Panc1 (cell line): Measurements from ENCODE around the gene MTA1. TPM values are rescaled to one million over a fixed set of nuclear protein-coding genes. Genes with fewer than 3 reads are reported as not detected.

ENCODE experiments used
- ATAC-seq: fragments of 200-7000 bp; cut with Tn5 transposase; 2 replicates; pipeline ENCODE4 v1.9.1; 2020; ENCODE audit warnings: mild to moderate bottlenecking, moderate library complexity
- BruUV-seq: library from RNA; stranded (reverse); fragments of 400-500 nt; replicated peaks from 2 replicates; lab custom pipeline; 2021; lab: Mats Ljungman, UMichigan
- CTCF ChIA-PET: fragments of 300-600 bp; sonication (Branson Sonifier 250); formaldehyde crosslinking; loops from one replicate; lab custom pipeline; 2022; ENCODE audit warnings: antibody characterized with exemption; lab: Charles Lee
- POLR2A ChIA-PET: fragments of 300-600 bp; sonication (Branson Sonifier 250); formaldehyde crosslinking; loops from one replicate; lab custom pipeline; 2022; ENCODE audit warnings: antibody characterized with exemption; lab: Charles Lee
- DNase-seq: peaks from one replicate; pipeline ENCODE4 v3.0.0-alpha.2; 2010; ENCODE audit warnings: low read depth, low spot score
- H3K27ac ChIP-seq: 2 replicates; pipeline ENCODE4 v1.5.1; 2011; ENCODE audit warnings: mild to moderate bottlenecking, low read length, inconsistent platforms
- H3K27me3 ChIP-seq: fragments of 200-500 bp; sonication (Bioruptor generic); 2 replicates; pipeline ENCODE4 v1.6.0; 2014; ENCODE audit warnings: low read length, inconsistent platforms; ENCODE audit not compliant: control insufficient read depth, insufficient read depth
- H3K36me3 ChIP-seq: fragments of 200-500 bp; sonication (Bioruptor generic); 2 replicates; pipeline ENCODE4 v1.5.1; 2014; ENCODE audit warnings: inconsistent platforms, mild to moderate bottlenecking, low read length, moderate library complexity; ENCODE audit not compliant: control insufficient read depth, insufficient read depth
- H3K4me1 ChIP-seq: 2 replicates; pipeline ENCODE4 v1.5.1; 2011; ENCODE audit warnings: inconsistent platforms, mild to moderate bottlenecking, low read length, moderate library complexity; ENCODE audit not compliant: control insufficient read depth, insufficient read depth
- H3K4me3 ChIP-seq, 2 experiments: 2 replicates each; pipeline ENCODE4 v1.5.1; 2011 to 2012; ENCODE audit warnings: low read depth in 2 of 2, low read length in 2 of 2, mild to moderate bottlenecking in 2 of 2, inconsistent platforms in 1 of 2, moderate library complexity in 1 of 2
- H3K9me3 ChIP-seq: fragments of 200-500 bp; sonication (Bioruptor generic); 2 replicates; pipeline ENCODE4 v1.5.1; 2014; ENCODE audit warnings: low read depth, mild to moderate bottlenecking, inconsistent platforms, low read length, moderate library complexity; ENCODE audit not compliant: control insufficient read depth, insufficient read depth
- CTCF ChIP-seq: fragments of 450-650 bp; IDR thresholded peaks from 2 replicates; pipeline ENCODE4 v1.5.1; 2017; ENCODE audit warnings: mild to moderate bottlenecking
- POLR2AphosphoS5 ChIP-seq: IDR thresholded peaks from 2 replicates; pipeline ENCODE4 v1.6.1; 2012; ENCODE audit warnings: mild to moderate bottlenecking, low read depth, low read length, moderate library complexity
- REST ChIP-seq, 2 experiments: IDR thresholded peaks; 2 replicates each; pipeline ENCODE4 v1.6.1; 2011 to 2012; ENCODE audit warnings: low read depth in 2 of 2, control low read depth in 1 of 2, low read length in 1 of 2, mild to moderate bottlenecking in 1 of 2, moderate library complexity in 1 of 2; ENCODE audit not compliant: insufficient read depth in 1 of 2
- SIN3A ChIP-seq: IDR thresholded peaks from 2 replicates; pipeline ENCODE4 v1.6.1; 2012; ENCODE audit warnings: low read depth, mild to moderate bottlenecking, low read length, moderate library complexity, borderline replicate concordance; ENCODE audit not compliant: insufficient read depth
- TCF7L2 ChIP-seq: IDR thresholded peaks from 2 replicates; pipeline ENCODE4 v1.6.1; 2011; ENCODE audit warnings: mild to moderate bottlenecking, low read depth, low read length, inconsistent platforms
- in situ Hi-C: cut with HindIII; loops from 2 replicates; pipeline ENCODE4 v1.10.0; 2016; ENCODE audit warnings: low sequenced_read_pairs, low pct_unique_long_range_greater_than_20kb
- intact Hi-C: fragments of 100-400 bp; cut with micrococcal nuclease; formaldehyde crosslinking; loops from one replicate; pipeline ENCODE4 v1.10.0; 2022; ENCODE audit not compliant: unreplicated experiment
- total RNA-seq: library from RNA; stranded (reverse); gene quantifications from one replicate; pipeline ENCODE4 v1.2.1, GENCODE V29; 2021; ENCODE audit not compliant: unreplicated experiment

MTA1 gene
- total RNA-seq, 1 experiment from 2014 or later, result 105 TPM

DNA sequence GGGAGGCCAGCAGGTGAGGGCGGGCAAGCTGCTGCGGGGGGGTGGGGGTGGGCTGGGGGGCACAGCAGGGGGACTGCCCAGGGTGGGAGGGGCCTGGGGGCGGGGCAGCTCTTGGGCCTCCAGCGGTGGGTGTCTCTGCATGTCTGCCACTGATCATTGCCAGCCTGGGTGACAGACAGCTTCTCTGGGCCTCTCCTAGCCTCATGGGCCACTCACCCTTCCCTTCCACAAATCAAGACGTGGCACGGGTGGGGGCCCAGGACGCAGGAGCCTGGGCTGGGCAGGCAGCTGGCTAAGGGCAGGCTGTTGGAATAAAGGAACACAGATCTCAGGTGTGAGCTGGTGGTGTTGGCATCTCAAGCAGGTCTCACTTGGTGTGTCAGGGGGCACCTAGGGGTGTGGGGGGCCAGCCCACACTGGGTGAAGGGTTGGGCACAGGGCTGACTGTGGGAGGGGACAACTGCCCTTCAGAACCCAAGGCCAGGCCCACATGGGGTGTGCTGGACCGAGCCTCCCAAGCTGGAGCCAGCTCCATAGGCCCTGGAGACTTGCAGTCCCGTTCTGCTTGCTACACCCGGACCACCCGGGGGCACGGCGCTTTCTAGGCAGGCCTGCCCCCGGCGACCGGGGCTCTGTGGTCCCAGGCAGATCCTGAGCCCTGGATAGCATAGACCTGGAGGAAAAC, 74.4 kb downstream of the MTA1 start:
- H3K4me3 ChIP-seq, result no peak overlapping the region
- BruUV-seq, result no TSS peak
- H3K4me1 ChIP-seq, result peaks cover 7% of the 10 kb centered on the region
- CTCF ChIA-PET, result no interaction called here
- in situ Hi-C loops (no loop called here), intact Hi-C loops (no loop called here)
- POLR2A ChIA-PET, result no interaction called here
- no peaks in the 10 kb centered on the region for H3K27me3 ChIP-seq
- H3K27ac ChIP-seq, result no peak overlapping the region
- TF ChIP-seq REST (IDR thresholded peaks at IDR 0.05; ENCODE audit: insufficient read depth in 1 of 2, low read depth in 2 of 2, low read length in 1 of 2) (no peak), CTCF (no peak), TCF7L2 (no peak), SIN3A (no peak), POLR2AphosphoS5 (no peak)
- no peaks in the 10 kb centered on the region for H3K36me3 ChIP-seq
- DNase-seq, result no peak
- ATAC-seq, result no peak
- H3K9me3 ChIP-seq, result no peaks in the 10 kb centered on the region

DNA sequence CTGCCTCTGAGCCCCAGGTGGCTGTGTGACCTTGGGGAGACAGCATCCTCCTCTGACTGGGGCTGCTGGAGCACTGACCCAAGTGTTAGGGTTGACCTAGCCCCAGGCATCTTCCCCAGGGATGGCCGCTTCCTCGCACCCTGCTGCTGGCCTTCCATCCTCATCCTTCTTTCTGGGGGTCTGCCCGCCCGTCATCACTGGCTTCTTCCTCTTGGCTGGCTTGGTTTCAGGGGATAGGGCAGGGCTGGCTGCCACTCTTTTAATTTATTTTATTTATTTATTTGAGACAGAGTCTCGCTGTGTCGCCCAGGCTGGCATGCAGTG, 74.9 kb downstream of the MTA1 start:
- CTCF ChIA-PET, result no interaction called here
- TF ChIP-seq REST (IDR thresholded peaks at IDR 0.05; ENCODE audit: insufficient read depth in 1 of 2, low read depth in 2 of 2, low read length in 1 of 2) (no peak), POLR2AphosphoS5 (no peak), SIN3A (no peak), CTCF (no peak), TCF7L2 (no peak)

More for the DNA sequence above, 74.9 kb downstream of the MTA1 start:
- Histone ChIP-seq H3K4me1 (peaks cover 7% of the 10 kb centered on the region), H3K27me3 (no peaks in the 10 kb centered on the region), H3K4me3 (no peak overlapping the region), H3K36me3 (no peaks in the 10 kb centered on the region), H3K27ac (no peak overlapping the region), H3K9me3 (no peaks in the 10 kb centered on the region)
- BruUV-seq, result no TSS peak
- intact Hi-C loops, result no loop called here
- POLR2A ChIA-PET, result no interaction called here
- in situ Hi-C loops, result no loop called here
- ATAC-seq, result no peak
- DNase-seq, result no peak
